Measurements from ENCODE around the gene PDCD4.

DNA sequence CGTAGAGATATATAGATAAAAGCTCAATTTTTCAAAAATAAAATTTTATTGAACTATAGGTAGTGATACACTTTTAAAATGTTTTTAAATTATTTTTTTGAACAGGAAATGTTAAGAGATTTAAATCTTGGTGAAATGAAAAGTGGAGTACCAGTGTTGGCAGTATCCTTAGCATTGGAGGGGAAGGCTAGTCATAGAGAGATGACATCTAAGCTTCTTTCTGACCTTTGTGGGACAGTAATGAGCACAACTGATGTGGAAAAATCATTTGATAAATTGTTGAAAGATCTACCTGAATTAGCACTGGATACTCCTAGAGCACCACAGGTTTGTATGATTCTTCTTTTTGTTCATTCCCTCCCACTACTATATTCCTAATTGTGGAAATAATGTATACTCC, 15.8 kb downstream of the PDCD4 start:
- TF ChIP-seq, protein P1, sequence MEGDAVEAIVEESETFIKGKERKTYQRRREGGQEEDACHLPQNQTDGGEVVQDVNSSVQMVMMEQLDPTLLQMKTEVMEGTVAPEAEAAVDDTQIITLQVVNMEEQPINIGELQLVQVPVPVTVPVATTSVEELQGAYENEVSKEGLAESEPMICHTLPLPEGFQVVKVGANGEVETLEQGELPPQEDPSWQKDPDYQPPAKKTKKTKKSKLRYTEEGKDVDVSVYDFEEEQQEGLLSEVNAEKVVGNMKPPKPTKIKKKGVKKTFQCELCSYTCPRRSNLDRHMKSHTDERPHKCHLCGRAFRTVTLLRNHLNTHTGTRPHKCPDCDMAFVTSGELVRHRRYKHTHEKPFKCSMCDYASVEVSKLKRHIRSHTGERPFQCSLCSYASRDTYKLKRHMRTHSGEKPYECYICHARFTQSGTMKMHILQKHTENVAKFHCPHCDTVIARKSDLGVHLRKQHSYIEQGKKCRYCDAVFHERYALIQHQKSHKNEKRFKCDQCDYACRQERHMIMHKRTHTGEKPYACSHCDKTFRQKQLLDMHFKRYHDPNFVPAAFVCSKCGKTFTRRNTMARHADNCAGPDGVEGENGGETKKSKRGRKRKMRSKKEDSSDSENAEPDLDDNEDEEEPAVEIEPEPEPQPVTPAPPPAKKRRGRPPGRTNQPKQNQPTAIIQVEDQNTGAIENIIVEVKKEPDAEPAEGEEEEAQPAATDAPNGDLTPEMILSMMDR (conservative IDR thresholded peaks at IDR 0.05 in 1 of 2, IDR thresholded peaks at IDR 0.05 in 1 of 2; ENCODE audit: extremely low read depth in 1 of 2, insufficient read depth in 1 of 2, low read depth in 1 of 2, low read length in 2 of 2): no peak
- no peak for TF ChIP-seq EZH2 (IDR thresholded peaks at IDR 0.05; ENCODE audit: borderline replicate concordance, low read length)
